SW480 (cell line): ENCODE measurements around the gene MUC4.
"Not testable (repeated sequence)": the region's sequence is repeated elsewhere in the genome, so short reads cannot be mapped to it uniquely, and the experiment has no call there.

Experiments
- DNase-seq: peaks from one replicate; pipeline ENCODE4 v3.0.0-alpha.2; 2016; ENCODE audit warnings: low spot score

MUC4 gene

GRCh38 chr3:195838714-195839113 lies 27.0 kb upstream of the MUC4 start:
- no peak for DNase-seq

GRCh38 chr3:195836476-195837135 lies 24.9 kb upstream of the MUC4 start:
- DNase-seq: no peak

DNA sequence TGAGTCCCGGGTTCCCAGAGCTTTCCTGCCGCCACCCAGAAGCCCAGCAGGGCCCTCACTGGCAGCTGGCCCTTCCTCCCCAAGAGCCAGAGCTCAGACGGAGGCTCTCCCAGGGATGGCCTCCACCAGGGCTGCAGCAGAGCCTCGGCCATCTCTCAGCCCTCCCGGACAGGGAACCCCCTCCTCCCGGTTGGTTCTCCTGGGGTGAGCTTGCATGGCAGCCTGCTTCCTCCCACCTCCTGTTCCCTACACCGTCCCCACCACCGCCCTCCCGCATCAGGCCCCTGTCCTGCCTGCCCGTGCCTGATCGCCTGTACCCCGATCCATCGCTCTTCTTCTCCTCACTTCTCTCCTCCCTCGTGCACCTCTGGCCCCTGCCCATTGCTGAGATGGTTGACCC lies 24.1 kb upstream of the MUC4 start:
- DNase-seq: no peak

- no peak for DNase-seq
These were observed 23.2 kb upstream of the MUC4 start for GRCh38 chr3:195834675-195835583.

GRCh38 chr3:195829897-195830254 lies 18.1 kb upstream of the MUC4 start:
- no peak for DNase-seq

GRCh38 chr3:195828762-195829161 lies 17.0 kb upstream of the MUC4 start:
- no peak for DNase-seq

DNA sequence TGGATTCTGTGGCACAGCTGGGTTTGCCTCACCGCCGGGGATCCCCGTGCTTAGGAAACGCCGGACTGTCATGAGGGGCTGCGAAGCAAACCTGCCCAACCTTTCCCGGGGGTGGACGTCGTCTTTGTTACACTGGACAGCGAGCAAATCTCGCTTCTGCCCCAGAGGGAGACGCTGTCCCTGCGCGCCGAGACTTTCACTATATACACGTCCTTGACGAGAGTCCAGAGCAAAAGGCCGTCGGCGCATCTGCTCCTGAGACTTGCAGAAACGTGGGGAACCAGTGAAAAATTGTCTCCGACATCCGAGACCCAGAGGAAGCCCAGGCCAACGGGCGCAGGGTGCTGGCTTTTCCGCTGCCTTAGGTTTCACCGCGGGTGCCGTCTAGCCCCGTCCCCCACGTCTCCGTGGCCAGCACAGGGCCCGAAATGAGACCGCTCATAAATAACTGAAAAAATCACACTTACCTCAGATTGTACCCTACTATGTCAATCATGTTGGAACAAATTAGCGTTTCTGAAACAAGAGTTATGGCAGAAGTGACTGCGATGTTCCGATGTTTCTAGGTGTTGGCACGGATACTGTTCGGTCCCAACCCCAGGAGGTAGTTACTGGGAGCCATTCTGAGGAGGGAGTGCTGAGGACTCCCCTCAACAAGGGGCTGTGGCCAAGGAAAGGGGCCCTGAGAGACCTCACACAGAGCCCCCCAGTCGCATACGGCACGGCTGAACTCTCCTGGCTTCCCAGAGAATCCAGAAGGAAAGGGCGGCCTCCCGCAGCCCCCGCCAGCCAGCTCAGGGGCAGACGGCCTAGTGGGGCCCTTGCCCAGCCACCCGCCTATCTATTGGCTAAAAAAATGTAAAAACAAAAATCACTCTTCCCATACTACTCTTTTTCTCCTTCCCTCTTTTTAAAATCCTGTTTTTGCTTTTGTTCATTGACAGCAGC lies 14.4 kb upstream of the MUC4 start:
- no peak for DNase-seq

DNA sequence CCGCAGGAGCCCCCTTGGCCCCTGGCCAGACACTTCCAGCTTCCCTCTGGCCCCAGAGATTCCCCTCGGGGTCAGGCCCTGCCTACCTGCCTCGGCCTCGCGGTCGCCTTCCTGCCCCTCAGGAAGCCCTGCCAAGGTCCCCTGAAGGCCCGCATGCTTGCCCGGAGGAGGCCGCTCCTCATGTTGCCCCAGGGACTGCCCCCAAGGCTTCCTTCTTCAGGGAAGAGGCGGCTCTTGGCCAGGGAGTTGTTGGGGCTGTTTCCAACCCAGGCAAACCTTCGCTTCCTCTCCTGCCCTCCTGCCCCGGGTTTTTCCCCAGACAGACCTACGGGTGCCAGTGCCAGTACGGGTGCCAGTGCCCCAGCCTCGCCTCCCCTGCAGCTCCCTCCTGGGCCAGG lies 13.5 kb upstream of the MUC4 start:
- no peak for DNase-seq

- not testable (repeated sequence) for DNase-seq
These were observed 12.9 kb upstream of the MUC4 start for GRCh38 chr3:195824425-195825190.

GRCh38 chr3:195823999-195824398 lies 12.3 kb upstream of the MUC4 start:
- DNase-seq: no peak

GRCh38 chr3:195823280-195823679 lies 11.6 kb upstream of the MUC4 start:
- DNase-seq: no peak

DNA sequence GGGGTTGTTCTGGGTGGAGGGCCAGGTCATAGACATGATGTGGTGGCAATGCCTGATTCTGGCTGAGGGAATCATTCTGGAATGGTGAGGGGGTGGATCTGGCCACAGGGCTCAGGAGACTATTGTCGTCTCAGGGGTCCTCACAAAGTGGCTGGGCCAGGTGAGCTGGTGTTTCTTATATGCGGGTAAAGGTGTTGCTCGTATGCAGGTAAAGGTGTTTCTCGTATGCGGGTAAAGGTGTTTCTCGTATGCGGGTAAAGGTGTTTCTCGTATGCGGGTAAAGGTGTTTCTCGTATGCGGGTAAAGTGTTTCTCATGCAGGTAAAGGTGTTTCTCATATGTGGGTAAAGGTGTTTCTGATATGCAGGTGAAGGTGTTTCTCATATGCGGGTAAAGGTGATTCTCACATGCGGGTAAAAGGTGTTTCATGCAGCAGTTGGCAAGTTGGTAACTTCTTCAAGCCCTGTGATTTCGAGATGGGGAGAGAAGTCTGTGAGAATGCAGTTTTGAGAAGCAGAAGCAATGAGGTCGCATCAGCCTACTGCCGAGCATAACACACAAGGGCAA lies 10.5 kb upstream of the MUC4 start:
- no peak for DNase-seq

DNA sequence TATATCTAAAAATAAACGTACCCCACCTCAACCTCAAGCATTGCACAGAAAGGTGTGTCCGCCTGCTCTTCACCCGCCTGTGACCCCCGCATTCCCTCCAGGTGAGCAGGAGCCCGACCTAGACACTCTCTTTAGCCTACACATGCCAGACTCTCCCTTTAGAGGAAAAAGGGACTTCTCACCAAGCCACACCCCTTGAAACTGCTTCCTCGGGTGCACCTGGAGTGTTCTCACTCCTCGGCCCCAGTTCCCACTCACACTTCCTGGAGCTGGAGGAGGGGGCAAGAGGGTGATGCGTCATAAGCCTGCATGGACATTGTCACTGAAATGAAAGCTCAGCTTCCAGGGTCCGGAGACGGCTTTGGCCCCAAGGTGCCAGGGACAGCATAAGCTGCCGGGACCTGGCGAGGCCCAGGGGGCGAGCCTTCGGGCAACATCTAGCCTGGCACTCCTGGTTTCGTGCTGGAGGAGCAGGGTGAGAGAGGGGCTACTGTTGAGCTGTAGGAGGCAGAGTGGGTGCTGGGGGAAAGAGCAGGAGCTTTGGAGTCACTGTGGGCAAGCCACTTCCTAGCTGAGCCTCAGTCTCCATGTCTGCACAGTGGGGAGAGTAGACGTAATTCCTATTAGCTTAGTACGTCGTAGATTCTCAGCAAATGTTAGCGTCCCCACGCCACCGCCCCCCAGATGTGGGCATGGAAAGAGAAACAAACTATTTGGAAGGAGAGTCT lies 9.8 kb upstream of the MUC4 start:
- peak; percentile 71 for DNase-seq

GRCh38 chr3:195820901-195821300 lies 9.2 kb upstream of the MUC4 start:
- no peak for DNase-seq

- DNase-seq: no peak
These were observed 8.5 kb upstream of the MUC4 start for GRCh38 chr3:195820186-195820585.

DNA sequence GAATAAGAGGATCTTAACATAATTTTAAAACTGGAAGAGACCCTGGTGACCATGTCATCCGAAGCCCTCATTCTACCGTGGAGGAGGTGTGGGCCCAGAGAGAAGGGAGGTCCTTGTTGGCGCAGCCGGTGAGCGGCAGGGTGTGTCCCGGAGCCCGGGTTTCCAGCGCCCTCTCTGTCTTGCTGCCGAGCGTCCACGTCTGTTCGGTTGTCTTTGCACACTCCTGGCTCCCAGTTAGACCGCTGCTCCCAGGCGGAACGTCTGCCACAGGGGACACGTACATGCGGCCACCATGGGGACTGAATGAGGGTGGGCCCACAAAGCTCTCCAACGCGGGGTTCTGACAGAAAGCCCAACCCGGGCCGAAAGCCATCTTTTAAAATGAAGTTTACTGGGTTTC lies 6.6 kb upstream of the MUC4 start:
- DNase-seq: no peak

DNA sequence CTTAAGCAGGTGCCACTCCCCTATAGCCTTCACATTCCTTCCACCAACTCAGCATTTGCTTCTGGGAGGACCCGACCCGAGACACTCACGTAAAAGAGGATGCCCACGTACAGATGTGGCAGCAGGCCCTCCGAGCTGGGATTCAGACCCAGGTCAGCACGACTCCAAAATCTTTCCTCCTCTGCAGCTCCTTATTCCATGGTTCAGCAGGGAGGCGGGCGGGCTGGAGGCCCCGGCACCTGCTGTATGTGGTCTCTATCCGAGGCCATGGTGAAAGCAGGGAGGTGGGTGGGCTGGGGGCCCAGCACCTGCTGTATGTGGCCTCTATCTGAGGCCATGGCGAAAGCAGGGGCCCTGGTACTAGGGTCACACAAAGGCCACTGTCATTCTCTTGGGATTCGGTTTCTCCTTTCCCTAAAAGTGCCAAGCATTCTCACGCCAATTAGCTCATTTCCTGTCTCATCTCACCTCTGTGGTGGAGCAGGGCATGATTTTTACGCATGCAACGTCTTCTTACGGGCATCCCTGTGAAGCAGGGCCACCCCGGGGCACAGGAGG lies 5.9 kb upstream of the MUC4 start:
- DNase-seq: no peak

GRCh38 chr3:195816276-195816913 lies 4.7 kb upstream of the MUC4 start:
- DNase-seq: not testable (repeated sequence)

GRCh38 chr3:195815169-195815771 lies 3.5 kb upstream of the MUC4 start:
- peak; percentile 92 for DNase-seq
